GM21619 (cell line): Measurements from ENCODE around the gene TRPM4.
"Not testable (repeated sequence)": the region's sequence is repeated elsewhere in the genome, so short reads cannot be mapped to it uniquely, and the experiment has no call there.

ENCODE experiments used
- ATAC-seq: cut with Tn5 transposase; IDR thresholded peaks from one replicate; pipeline ENCODE4 v1.9.1; 2021; ENCODE audit not compliant: unreplicated experiment

TRPM4 gene

GRCh38 chr19:49157445-49158224 is at the start of gene TRPM4:
TRPM4 (plus strand) TSS chr19:49157792; CDS start chr19:49157867, 75 bp downstream.
- no peak for ATAC-seq

GRCh38 chr19:49109051-49109450 is 48.5 kb upstream of the TRPM4 start:
- ATAC-seq: no peak

- ATAC-seq: no peak
Measured at GRCh38 chr19:49109569-49110233, 47.9 kb upstream of the TRPM4 start.

GRCh38 chr19:49110567-49110966 is 47.0 kb upstream of the TRPM4 start:
- no peak for ATAC-seq

GRCh38 chr19:49111218-49111998 is 46.2 kb upstream of the TRPM4 start:
- no peak for ATAC-seq

GRCh38 chr19:49113762-49114629 is 43.6 kb upstream of the TRPM4 start, which contains the start of gene LIN7B:
LIN7B (plus strand) TSS chr19:49114370; CDS start chr19:49114405, 35 bp downstream.
- ATAC-seq: no peak

- ATAC-seq: no peak
Measured at GRCh38 chr19:49114630-49115363, 42.8 kb upstream of the TRPM4 start.

- ATAC-seq: no peak
Measured at GRCh38 chr19:49116544-49116943, 41.0 kb upstream of the TRPM4 start.

GRCh38 chr19:49117677-49118564 is 39.7 kb upstream of the TRPM4 start:
- no peak for ATAC-seq

GRCh38 chr19:49118565-49119410 is 38.8 kb upstream of the TRPM4 start, which contains the start of gene C19orf73:
C19orf73 (minus strand) TSS chr19:49119143; CDS start chr19:49119022, 121 bp downstream.
- peak; percentile 69 for ATAC-seq

GRCh38 chr19:49119411-49120324 is 37.9 kb upstream of the TRPM4 start, which contains the start of gene PPFIA3:
PPFIA3 (plus strand) TSS chr19:49119544; CDS start chr19:49127874, 8,330 bp downstream.
- no peak for ATAC-seq

GRCh38 chr19:49120325-49120683 is 37.3 kb upstream of the TRPM4 start:
- no peak for ATAC-seq

GRCh38 chr19:49120868-49121267 is 36.7 kb upstream of the TRPM4 start:
- ATAC-seq: no peak

GRCh38 chr19:49121841-49122240 is 35.8 kb upstream of the TRPM4 start:
- not testable (repeated sequence) for ATAC-seq

- ATAC-seq: not testable (repeated sequence)
Measured at GRCh38 chr19:49123285-49123684, 34.3 kb upstream of the TRPM4 start.

GRCh38 chr19:49125025-49125731 is 32.4 kb upstream of the TRPM4 start:
- ATAC-seq: no peak
